ENCODE results near the gene KRTAP1-5.

DNA sequence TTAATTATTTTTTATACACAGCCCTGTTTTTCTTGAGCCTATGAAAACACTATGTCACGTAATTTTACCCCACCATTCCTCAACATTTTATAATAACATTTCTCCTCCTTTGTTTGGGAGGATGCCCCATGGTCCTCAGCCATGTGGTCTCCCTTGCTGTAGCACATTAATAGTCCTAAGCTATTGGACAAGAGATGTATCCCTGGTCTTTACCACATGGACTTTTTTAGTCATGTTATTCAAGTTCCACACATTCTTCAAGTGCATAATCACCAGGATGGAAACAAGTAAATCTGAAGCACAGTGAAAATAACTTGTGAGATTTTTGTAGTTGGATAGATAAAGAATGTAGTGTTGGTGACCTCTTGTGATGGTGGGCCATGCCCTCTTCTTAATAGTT, 35.0 kb upstream of the KRTAP1-5 start:
- TF ChIP-seq, protein P1, sequence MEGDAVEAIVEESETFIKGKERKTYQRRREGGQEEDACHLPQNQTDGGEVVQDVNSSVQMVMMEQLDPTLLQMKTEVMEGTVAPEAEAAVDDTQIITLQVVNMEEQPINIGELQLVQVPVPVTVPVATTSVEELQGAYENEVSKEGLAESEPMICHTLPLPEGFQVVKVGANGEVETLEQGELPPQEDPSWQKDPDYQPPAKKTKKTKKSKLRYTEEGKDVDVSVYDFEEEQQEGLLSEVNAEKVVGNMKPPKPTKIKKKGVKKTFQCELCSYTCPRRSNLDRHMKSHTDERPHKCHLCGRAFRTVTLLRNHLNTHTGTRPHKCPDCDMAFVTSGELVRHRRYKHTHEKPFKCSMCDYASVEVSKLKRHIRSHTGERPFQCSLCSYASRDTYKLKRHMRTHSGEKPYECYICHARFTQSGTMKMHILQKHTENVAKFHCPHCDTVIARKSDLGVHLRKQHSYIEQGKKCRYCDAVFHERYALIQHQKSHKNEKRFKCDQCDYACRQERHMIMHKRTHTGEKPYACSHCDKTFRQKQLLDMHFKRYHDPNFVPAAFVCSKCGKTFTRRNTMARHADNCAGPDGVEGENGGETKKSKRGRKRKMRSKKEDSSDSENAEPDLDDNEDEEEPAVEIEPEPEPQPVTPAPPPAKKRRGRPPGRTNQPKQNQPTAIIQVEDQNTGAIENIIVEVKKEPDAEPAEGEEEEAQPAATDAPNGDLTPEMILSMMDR (IDR thresholded peaks at IDR 0.05 in 2 of 3, conservative IDR thresholded peaks at IDR 0.05 in 1 of 3; ENCODE audit: control insufficient read depth in 2 of 3, extremely low read depth in 1 of 3, insufficient read depth in 1 of 3, low read depth in 3 of 3, low read length in 3 of 3): no peak
- TF ChIP-seq HDAC2 (IDR thresholded peaks at IDR 0.05) (no peak), POLR2A (IDR thresholded peaks at IDR 0.05; ENCODE audit: low read depth, low read length) (no peak), POU2F2 (IDR thresholded peaks at IDR 0.05; ENCODE audit: borderline replicate concordance, low read depth, low read length) (no peak), EZH2 (IDR thresholded peaks at IDR 0.05; ENCODE audit: borderline replicate concordance, control insufficient read depth, low read depth, low read length) (no peak), CEBPB (IDR thresholded peaks at IDR 0.05; ENCODE audit: borderline replicate concordance in 1 of 2, low read depth in 2 of 2, low read length in 2 of 2) (no peak)
- TF ChIP-seq, protein P2, sequence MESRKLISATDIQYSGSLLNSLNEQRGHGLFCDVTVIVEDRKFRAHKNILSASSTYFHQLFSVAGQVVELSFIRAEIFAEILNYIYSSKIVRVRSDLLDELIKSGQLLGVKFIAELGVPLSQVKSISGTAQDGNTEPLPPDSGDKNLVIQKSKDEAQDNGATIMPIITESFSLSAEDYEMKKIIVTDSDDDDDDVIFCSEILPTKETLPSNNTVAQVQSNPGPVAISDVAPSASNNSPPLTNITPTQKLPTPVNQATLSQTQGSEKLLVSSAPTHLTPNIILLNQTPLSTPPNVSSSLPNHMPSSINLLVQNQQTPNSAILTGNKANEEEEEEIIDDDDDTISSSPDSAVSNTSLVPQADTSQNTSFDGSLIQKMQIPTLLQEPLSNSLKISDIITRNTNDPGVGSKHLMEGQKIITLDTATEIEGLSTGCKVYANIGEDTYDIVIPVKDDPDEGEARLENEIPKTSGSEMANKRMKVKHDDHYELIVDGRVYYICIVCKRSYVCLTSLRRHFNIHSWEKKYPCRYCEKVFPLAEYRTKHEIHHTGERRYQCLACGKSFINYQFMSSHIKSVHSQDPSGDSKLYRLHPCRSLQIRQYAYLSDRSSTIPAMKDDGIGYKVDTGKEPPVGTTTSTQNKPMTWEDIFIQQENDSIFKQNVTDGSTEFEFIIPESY (IDR thresholded peaks at IDR 0.05): no peak
- TF ChIP-seq, protein P3, sequence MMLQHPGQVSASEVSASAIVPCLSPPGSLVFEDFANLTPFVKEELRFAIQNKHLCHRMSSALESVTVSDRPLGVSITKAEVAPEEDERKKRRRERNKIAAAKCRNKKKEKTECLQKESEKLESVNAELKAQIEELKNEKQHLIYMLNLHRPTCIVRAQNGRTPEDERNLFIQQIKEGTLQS (IDR thresholded peaks at IDR 0.05; ENCODE audit: borderline replicate concordance, extremely low read depth, low read depth, low read length): no peak

Data from GM12878 (cell line).